ENCODE measurements around the gene TRIM46. TPM values are rescaled to one million over a fixed set of nuclear protein-coding genes. Genes with fewer than 3 reads are reported as not detected.
"Not testable (repeated sequence)": the region's sequence is repeated elsewhere in the genome, so short reads cannot be mapped to it uniquely, and the experiment has no call there.

The TRIM46 gene
- total and polyA plus RNA-seq, 2 of the 13 experiments (the other 11 are each of a cell fraction or from before 2014, with no cell fraction given), result 0.04 to 0.09 TPM

DNA sequence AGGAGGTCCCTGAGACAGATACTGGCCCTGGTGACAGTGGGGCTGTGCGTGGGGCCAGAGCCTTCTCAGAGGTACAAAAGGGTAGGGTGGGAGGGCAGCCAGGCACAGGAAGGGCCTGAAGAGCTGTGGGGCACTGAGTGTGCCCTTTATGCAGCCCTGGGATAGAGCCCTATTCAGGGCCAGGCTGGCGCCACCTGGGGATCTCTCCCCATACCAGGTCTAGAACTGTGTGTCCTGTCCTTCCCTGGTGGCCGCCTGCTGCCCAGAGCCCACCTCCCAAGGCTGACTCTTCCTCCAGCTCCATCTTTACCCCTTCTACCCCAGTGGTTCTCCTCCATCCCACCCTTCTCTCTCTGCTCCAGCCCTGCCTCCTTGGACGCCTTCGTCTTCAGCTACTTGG, 59.9 kb downstream of the TRIM46 start:
- H3K27me3 ChIP-seq (ENCODE audit: control insufficient read depth in 1 of 2, insufficient read depth in 2 of 2, low read length in 2 of 2); in situ Hi-C loops (cut with HindIII; ENCODE audit: extremely low pct_ligation_motif_present, low pct_unique_long_range_greater_than_20kb); H3K4me2 ChIP-seq (ENCODE audit: low read depth, low read length); H3K36me3 ChIP-seq (replicated peaks in 1 of 2; ENCODE audit: control insufficient read depth in 1 of 2, insufficient read depth in 2 of 2, low read length in 2 of 2); BruUV-seq (replicated peaks); DNase-seq (ENCODE audit: low spot score); H4K20me1 ChIP-seq (ENCODE audit: insufficient read depth, low read length); H2AFZ ChIP-seq (ENCODE audit: low read length); intact Hi-C loops (cut with micrococcal nuclease; ENCODE audit: unreplicated experiment); H3K27ac ChIP-seq (ENCODE audit: extremely low read length, insufficient read depth, low read length); H3K4me1 ChIP-seq (ENCODE audit: insufficient read depth, low read length); POLR2A ChIA-PET; H3K4me3 ChIP-seq (replicated peaks in 1 of 3; ENCODE audit: insufficient read depth in 1 of 3, low read depth in 2 of 3, low read length in 3 of 3); H3K79me2 ChIP-seq (ENCODE audit: insufficient read depth, low read length); CTCF ChIA-PET (ENCODE audit: low intra/inter-chr PET ratio, low total read pairs); H3K9me3 ChIP-seq (ENCODE audit: low read length); FAIRE-seq; H3K9ac ChIP-seq (ENCODE audit: insufficient read depth, low read depth, low read length): not testable (repeated sequence)
- ATAC-seq, result peak; percentile 41
- WGBS (ENCODE audit: low lambda C conversion rate), result no CpG with 5 or more reads among the region's 5 CpGs

MicroRNAs encoded within 50 kb of the gene (microRNA counts, 767-probe panel; counts per million panel counts)
- microRNA hsa-miR-92b-3p, result not detected

Small RNA genes within 50 kb of the gene (small RNA-seq; reads per million reads assigned to genes)
- 0 reads per million in 3 experiments for gene HMGN2P18 (ENCODE audit: insufficient read depth in 2 of 3, insufficient read length in 3 of 3, low read depth in 2 of 3, low replicate concordance in 1 of 3)

Other genes with a start within 250 kb of the TRIM46 start
- gene PMVK, start 237.1 kb upstream of the TRIM46 start, total RNA-seq (2016; rRNA removed; fragmentation: Illumina TruSeq; extraction: Trizol), result 3.9 and 7.5 TPM in 2 replicates
- 12.6 and 17.4 TPM in 2 replicates for gene PMVK, start 237.1 kb upstream of the TRIM46 start, polyA plus RNA-seq (2011; rRNA removed)
- gene PBXIP1, start 217.8 kb upstream of the TRIM46 start, total RNA-seq (2016; rRNA removed; fragmentation: Illumina TruSeq; extraction: Trizol), result 7.3 and 16.3 TPM in 2 replicates
- gene PBXIP1, start 217.8 kb upstream of the TRIM46 start, polyA plus RNA-seq (2011; rRNA removed), result 31.9 and 40.0 TPM in 2 replicates
- gene PYGO2, start 212.1 kb upstream of the TRIM46 start, total RNA-seq (2016; rRNA removed; fragmentation: Illumina TruSeq; extraction: Trizol), result 20.3 and 21.3 TPM in 2 replicates
- 21.8 and 24.3 TPM in 2 replicates for gene PYGO2, start 212.1 kb upstream of the TRIM46 start, polyA plus RNA-seq (2011; rRNA removed)
- 52.0 and 55.0 TPM in 2 replicates for gene SHC1, start 203.1 kb upstream of the TRIM46 start, total RNA-seq (2016; rRNA removed; fragmentation: Illumina TruSeq; extraction: Trizol)
- 137 and 146 TPM in 2 replicates for gene SHC1, start 203.1 kb upstream of the TRIM46 start, polyA plus RNA-seq (2011; rRNA removed)
- 217 and 268 TPM in 2 replicates for gene CKS1B, start 199.2 kb upstream of the TRIM46 start, total RNA-seq (2016; rRNA removed; fragmentation: Illumina TruSeq; extraction: Trizol)
- 122 and 222 TPM in 2 replicates for gene CKS1B, start 199.2 kb upstream of the TRIM46 start, polyA plus RNA-seq (2011; rRNA removed)
- 32.8 and 32.9 TPM in 2 replicates for gene FLAD1, start 190.5 kb upstream of the TRIM46 start, total RNA-seq (2016; rRNA removed; fragmentation: Illumina TruSeq; extraction: Trizol)
- gene FLAD1, start 190.5 kb upstream of the TRIM46 start, polyA plus RNA-seq (2011; rRNA removed), result 25.9 and 30.3 TPM in 2 replicates
- 0.29 TPM in 1 of 2 replicates, not detected in the other for gene LENEP, start 180.3 kb upstream of the TRIM46 start, total RNA-seq (2016; rRNA removed; fragmentation: Illumina TruSeq; extraction: Trizol)
- not detected in 2 replicates for gene LENEP, start 180.3 kb upstream of the TRIM46 start, polyA plus RNA-seq (2011; rRNA removed)
- gene ZBTB7B, start 171.0 kb upstream of the TRIM46 start, total RNA-seq (2016; rRNA removed; fragmentation: Illumina TruSeq; extraction: Trizol), result 10.1 and 15.5 TPM in 2 replicates
- gene ZBTB7B, start 171.0 kb upstream of the TRIM46 start, polyA plus RNA-seq (2011; rRNA removed), result 17.5 and 22.3 TPM in 2 replicates
- gene DCST2, start 140.1 kb upstream of the TRIM46 start, total RNA-seq (2016; rRNA removed; fragmentation: Illumina TruSeq; extraction: Trizol), result not detected in 2 replicates
- gene DCST2, start 140.1 kb upstream of the TRIM46 start, polyA plus RNA-seq (2011; rRNA removed), result 0.74 and 0.80 TPM in 2 replicates
- gene DCST1, start 140.0 kb upstream of the TRIM46 start, total RNA-seq (2016; rRNA removed; fragmentation: Illumina TruSeq; extraction: Trizol), result not detected in 2 replicates
- 0.04 TPM in 1 of 2 replicates, not detected in the other for gene DCST1, start 140.0 kb upstream of the TRIM46 start, polyA plus RNA-seq (2011; rRNA removed)
- 12.3 and 25.6 TPM in 2 replicates for gene ADAM15, start 122.5 kb upstream of the TRIM46 start, total RNA-seq (2016; rRNA removed; fragmentation: Illumina TruSeq; extraction: Trizol)
- 17.9 and 24.0 TPM in 2 replicates for gene ADAM15, start 122.5 kb upstream of the TRIM46 start, polyA plus RNA-seq (2011; rRNA removed)
- 9.3 and 17.2 TPM in 2 replicates for gene EFNA4, start 110.1 kb upstream of the TRIM46 start, total RNA-seq (2016; rRNA removed; fragmentation: Illumina TruSeq; extraction: Trizol)
- 12.0 and 13.9 TPM in 2 replicates for gene EFNA4, start 110.1 kb upstream of the TRIM46 start, polyA plus RNA-seq (2011; rRNA removed)
- 1.0 and 1.6 TPM in 2 replicates for gene EFNA3, start 95.0 kb upstream of the TRIM46 start, total RNA-seq (2016; rRNA removed; fragmentation: Illumina TruSeq; extraction: Trizol)
- gene EFNA3, start 95.0 kb upstream of the TRIM46 start, polyA plus RNA-seq (2011; rRNA removed), result 5.7 and 6.8 TPM in 2 replicates
- 41.2 and 81.8 TPM in 2 replicates for gene EFNA1, start 46.0 kb upstream of the TRIM46 start, total RNA-seq (2016; rRNA removed; fragmentation: Illumina TruSeq; extraction: Trizol)
- gene EFNA1, start 46.0 kb upstream of the TRIM46 start, polyA plus RNA-seq (2011; rRNA removed), result 874 and 1,163 TPM in 2 replicates
- 16.4 and 22.5 TPM in 2 replicates for gene SLC50A1, start 38.0 kb upstream of the TRIM46 start, total RNA-seq (2016; rRNA removed; fragmentation: Illumina TruSeq; extraction: Trizol)
- 46.8 and 49.5 TPM in 2 replicates for gene SLC50A1, start 38.0 kb upstream of the TRIM46 start, polyA plus RNA-seq (2011; rRNA removed)
- 14.8 and 23.2 TPM in 2 replicates for gene DPM3, start 33.3 kb upstream of the TRIM46 start, total RNA-seq (2016; rRNA removed; fragmentation: Illumina TruSeq; extraction: Trizol)
- 53.4 and 61.7 TPM in 2 replicates for gene DPM3, start 33.3 kb upstream of the TRIM46 start, polyA plus RNA-seq (2011; rRNA removed)
- 48.5 and 79.4 TPM in 2 replicates for gene KRTCAP2, start 545 bp upstream of the TRIM46 start, total RNA-seq (2016; rRNA removed; fragmentation: Illumina TruSeq; extraction: Trizol)
- gene KRTCAP2, start 545 bp upstream of the TRIM46 start, polyA plus RNA-seq (2011; rRNA removed), result 77.3 and 89.3 TPM in 2 replicates
- gene THBS3, start 34.0 kb downstream of the TRIM46 start, total RNA-seq (2016; rRNA removed; fragmentation: Illumina TruSeq; extraction: Trizol), result 0.39 and 0.86 TPM in 2 replicates
- 3.6 and 4.4 TPM in 2 replicates for gene THBS3, start 34.0 kb downstream of the TRIM46 start, polyA plus RNA-seq (2011; rRNA removed)
- 64.5 and 71.5 TPM in 2 replicates for gene MTX1, start 34.8 kb downstream of the TRIM46 start, total RNA-seq (2016; rRNA removed; fragmentation: Illumina TruSeq; extraction: Trizol)
- 72.6 and 85.1 TPM in 2 replicates for gene MTX1, start 34.8 kb downstream of the TRIM46 start, polyA plus RNA-seq (2011; rRNA removed)
- gene ENTREP3, start 81.6 kb downstream of the TRIM46 start, total RNA-seq (2016; rRNA removed; fragmentation: Illumina TruSeq; extraction: Trizol), result 4.1 and 6.2 TPM in 2 replicates
- gene ENTREP3, start 81.6 kb downstream of the TRIM46 start, polyA plus RNA-seq (2011; rRNA removed), result 9.9 and 11.9 TPM in 2 replicates
- 27.0 and 46.8 TPM in 2 replicates for gene SCAMP3, start 88.5 kb downstream of the TRIM46 start, total RNA-seq (2016; rRNA removed; fragmentation: Illumina TruSeq; extraction: Trizol)
- 83.3 and 92.5 TPM in 2 replicates for gene SCAMP3, start 88.5 kb downstream of the TRIM46 start, polyA plus RNA-seq (2011; rRNA removed)
- gene CLK2, start 99.7 kb downstream of the TRIM46 start, total RNA-seq (2016; rRNA removed; fragmentation: Illumina TruSeq; extraction: Trizol), result 10.1 and 20.1 TPM in 2 replicates
- gene CLK2, start 99.7 kb downstream of the TRIM46 start, polyA plus RNA-seq (2011; rRNA removed), result 73.5 and 74.0 TPM in 2 replicates
- 1.3 and 2.4 TPM in 2 replicates for gene HCN3, start 103.6 kb downstream of the TRIM46 start, total RNA-seq (2016; rRNA removed; fragmentation: Illumina TruSeq; extraction: Trizol)
- gene HCN3, start 103.6 kb downstream of the TRIM46 start, polyA plus RNA-seq (2011; rRNA removed), result 10.2 and 15.0 TPM in 2 replicates
- 10.3 and 13.6 TPM in 2 replicates for gene PKLR, start 127.6 kb downstream of the TRIM46 start, total RNA-seq (2016; rRNA removed; fragmentation: Illumina TruSeq; extraction: Trizol)
- gene PKLR, start 127.6 kb downstream of the TRIM46 start, polyA plus RNA-seq (2011; rRNA removed), result 29.3 and 43.2 TPM in 2 replicates
- 519 and 610 TPM in 2 replicates for gene FDPS, start 135.0 kb downstream of the TRIM46 start, total RNA-seq (2016; rRNA removed; fragmentation: Illumina TruSeq; extraction: Trizol)
- 264 and 345 TPM in 2 replicates for gene FDPS, start 135.0 kb downstream of the TRIM46 start, polyA plus RNA-seq (2011; rRNA removed)
- gene RUSC1, start 147.0 kb downstream of the TRIM46 start, total RNA-seq (2016; rRNA removed; fragmentation: Illumina TruSeq; extraction: Trizol), result 15.9 and 18.7 TPM in 2 replicates
- 20.4 and 21.4 TPM in 2 replicates for gene RUSC1, start 147.0 kb downstream of the TRIM46 start, polyA plus RNA-seq (2011; rRNA removed)